HepG2 (cell line): ENCODE data around the gene KRT79. TPM values are rescaled to one million over a fixed set of nuclear protein-coding genes. Genes with fewer than 3 reads are reported as not detected.

Experiments
- ATAC-seq: fragments of 200-7000 bp; cut with Tn5 transposase; 3 replicates; pipeline ENCODE4 v1.9.1; 2020; ENCODE audit warnings: mild to moderate bottlenecking, moderate library complexity
- BruUV-seq: library from RNA; stranded (reverse); fragments of 400-500 nt; replicated peaks from 2 replicates; lab custom pipeline; 2021; lab: Mats Ljungman, UMichigan
- CTCF ChIA-PET: fragments of 300-600 bp; formaldehyde crosslinking; extraction: SDS; loops from one replicate; lab custom pipeline; 2021; ENCODE audit warnings: low total read pairs, inconsistent platforms, low intra/inter-chr PET ratio; lab: Yijun Ruan, JAX
- POLR2A ChIA-PET: fragments of 350-600 bp; sonication (Branson Sonifier 250); formaldehyde crosslinking; loops from one replicate; lab custom pipeline; 2020; ENCODE audit warnings: antibody characterized with exemption, inconsistent platforms; lab: Yijun Ruan, JAX
- DNase-seq: peaks from one replicate; pipeline ENCODE4 v3.0.0-alpha.2; 2015; ENCODE audit warnings: low spot score
- FAIRE-seq: peaks from 3 replicates; lab custom pipeline; 2011; peaks lifted over from hg19 to GRCh38; lab: Jason Lieb, UNC
- H2AFZ ChIP-seq: one replicate; pipeline ENCODE4 v1.6.1; 2011; ENCODE audit warnings: low read length, inconsistent platforms
- H3K27ac ChIP-seq: fragments of 300-600 bp; 3 replicates; pipeline ENCODE4 v1.8.0; 2011; ENCODE audit warnings: mixed run types, mild to moderate bottlenecking, mixed read lengths, low read length, inconsistent platforms; ENCODE audit not compliant: insufficient read depth; ENCODE audit errors: extremely low read length
- H3K27me3 ChIP-seq, 2 experiments: fragments of 200-600 bp in 1 of 2; 2 replicates in 1 of 2; 3 replicates in 1 of 2; pipeline versions ENCODE4 v1.6.0 to v1.8.0; 2011; ENCODE audit warnings: low read length in 2 of 2, mild to moderate bottlenecking in 2 of 2, moderate library complexity in 2 of 2, inconsistent platforms in 1 of 2; ENCODE audit not compliant: insufficient read depth in 2 of 2, control insufficient read depth in 1 of 2
- H3K36me3 ChIP-seq, 2 experiments: fragments of 200-600 bp in 1 of 2; replicated peaks in 1 of 2; 2 replicates in 1 of 2; 3 replicates in 1 of 2; pipeline versions ENCODE4 v1.5.1 to v1.8.0; 2011; ENCODE audit warnings: low read length in 2 of 2, inconsistent platforms in 1 of 2; ENCODE audit not compliant: insufficient read depth in 2 of 2, control insufficient read depth in 1 of 2
- H3K4me1 ChIP-seq: 2 replicates; pipeline ENCODE4 v1.5.1; 2012; ENCODE audit warnings: low read length, inconsistent platforms; ENCODE audit not compliant: insufficient read depth
- H3K4me2 ChIP-seq: 2 replicates; pipeline ENCODE4 v1.6.0; 2011; ENCODE audit warnings: low read depth, low read length, inconsistent platforms
- H3K4me3 ChIP-seq, 3 experiments: fragments of 200-600 bp in 1 of 3; sonication (generic), shearing (Covaris generic) in 1 of 3; replicated peaks in 1 of 3; 2 replicates each; pipeline ENCODE4 v1.5.1; 2011 to 2016; ENCODE audit warnings: low read length in 3 of 3, inconsistent platforms in 2 of 3, low read depth in 2 of 3, mild to moderate bottlenecking in 2 of 3, control low read depth in 1 of 3, mixed read lengths in 1 of 3; ENCODE audit not compliant: insufficient read depth in 1 of 3
- H3K79me2 ChIP-seq: one replicate; pipeline ENCODE4 v1.6.1; 2011; ENCODE audit warnings: low read length, inconsistent platforms; ENCODE audit not compliant: insufficient read depth
- H3K9ac ChIP-seq: 2 replicates; pipeline ENCODE4 v1.6.0; 2011; ENCODE audit warnings: mild to moderate bottlenecking, low read depth, low read length, inconsistent platforms; ENCODE audit not compliant: insufficient read depth
- H3K9me3 ChIP-seq: 2 replicates; pipeline ENCODE4 v1.5.1; 2012; ENCODE audit warnings: mild to moderate bottlenecking, low read length
- H4K20me1 ChIP-seq: 2 replicates; pipeline ENCODE4 v1.6.0; 2011; ENCODE audit warnings: inconsistent platforms, mild to moderate bottlenecking, low read length, moderate library complexity; ENCODE audit not compliant: insufficient read depth
- DR1 ChIP-seq: sonication (generic); formaldehyde crosslinking; IDR thresholded peaks from 2 replicates; pipeline ENCODE4 v1.8.0; 2021; ENCODE audit warnings: mild to moderate bottlenecking, missing genetic modification reagents, inconsistent platforms
- GLI4 ChIP-seq: sonication (generic); formaldehyde crosslinking; IDR thresholded peaks from 2 replicates; pipeline ENCODE4 v1.5.1; 2020; ENCODE audit warnings: missing genetic modification reagents, mild to moderate bottlenecking, moderate library complexity, borderline replicate concordance
- RARG ChIP-seq: sonication (generic); formaldehyde crosslinking; IDR thresholded peaks from 2 replicates; pipeline ENCODE4 v1.4.0; 2020; ENCODE audit warnings: low read depth, mild to moderate bottlenecking, missing genetic modification reagents
- SNAPC2 ChIP-seq: sonication (generic); formaldehyde crosslinking; IDR thresholded peaks from 2 replicates; pipeline ENCODE4 v1.8.1; 2022; ENCODE audit warnings: mild to moderate bottlenecking, missing genetic modification reagents
- TRIM24 ChIP-seq: sonication (generic); formaldehyde crosslinking; IDR thresholded peaks from 2 replicates; pipeline ENCODE4 v1.8.0; 2022; ENCODE audit warnings: mild to moderate bottlenecking, missing genetic modification reagents
- ZNF256 ChIP-seq: sonication (generic); formaldehyde crosslinking; conservative IDR thresholded peaks from 2 replicates; pipeline ENCODE4 v1.4.0; 2020; ENCODE audit warnings: missing genetic modification reagents
- WGBS: methylation state at CpG from one replicate; pipeline ENCODE4 v1.1.6; 2017; ENCODE audit warnings: low lambda C conversion rate; 5-methylcytosine and 5-hydroxymethylcytosine counted together
- in situ Hi-C: cut with HindIII; loops from 2 replicates; pipeline ENCODE4 v1.10.0; 2017; ENCODE audit warnings: low pct_unique_long_range_greater_than_20kb; ENCODE audit not compliant: extremely low pct_ligation_motif_present
- intact Hi-C: fragments of 100-400 bp; cut with micrococcal nuclease; formaldehyde crosslinking; loops from one replicate; pipeline ENCODE4 v1.10.0; 2022; ENCODE audit not compliant: unreplicated experiment
- polyA plus RNA-seq, 8 experiments: library from polyadenylated mRNA; depleted of rRNA in 3 of 8; stranded (reverse) in 7 of 8; unstranded in 1 of 8; fragments of >200 nt; fragmentation: Illumina TruSeq in 4 of 8; extraction: Trizol in 4 of 8; gene quantifications; 2 replicates each; pipeline versions ENCODE4 v1.2.1 to v1.2.3, GENCODE V29; 2011 to 2016; ENCODE audit warnings: low read depth in 4 of 8, missing spikeins in 1 of 8, mixed read lengths in 1 of 8; ENCODE audit not compliant: insufficient read depth in 1 of 8
- total RNA-seq, 5 experiments: library from RNA; depleted of rRNA; stranded (reverse); fragments of >200 nt; fragmentation: Illumina TruSeq; extraction: Trizol; gene quantifications; 2 replicates each; pipeline ENCODE4 v1.2.3, GENCODE V29; 2016; ENCODE audit warnings: low read depth in 1 of 5
- TF ChIP-seq, protein P1 (sequence below): sonication (generic); formaldehyde crosslinking; IDR thresholded peaks from one replicate; pipeline ENCODE4 v1.5.1; 2020; ENCODE audit warnings: mild to moderate bottlenecking, missing genetic modification reagents; ENCODE audit errors: not compliant biosample characterization
- TF ChIP-seq, protein P2 (sequence below): sonication (generic); formaldehyde crosslinking; IDR thresholded peaks from 2 replicates; pipeline ENCODE4 v1.9.0; 2021; ENCODE audit warnings: missing genetic modification reagents, mild to moderate bottlenecking, borderline replicate concordance

KRT79 gene
- total and polyA plus RNA-seq, 2 of the 13 experiments (the other 11 are each of a cell fraction or from before 2014, with no cell fraction given), result 0.09 TPM; not detected in 1

DNA sequence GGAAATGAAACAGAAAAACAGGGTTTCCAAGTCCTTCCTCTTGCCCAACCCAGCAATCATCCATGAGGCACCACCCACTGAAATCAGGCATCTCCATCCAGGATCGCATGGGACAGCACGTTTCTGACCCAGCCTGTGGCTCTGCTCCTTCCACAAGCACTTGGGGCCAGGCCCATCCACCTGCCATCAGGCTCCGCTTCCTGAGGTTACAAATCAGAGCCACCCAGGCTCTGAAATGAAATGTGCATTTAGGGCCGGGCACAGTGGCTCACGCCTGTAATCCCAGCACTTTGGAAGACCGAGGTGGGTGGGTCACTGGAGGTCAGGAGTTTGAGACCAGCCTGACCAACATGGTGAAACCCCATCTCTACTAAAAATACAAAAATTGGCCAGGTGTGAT lies 15.4 kb upstream of the KRT79 start:
- TF ChIP-seq RARG (CRISPR knock-in tag), result no peak
- Histone ChIP-seq H2AFZ (no peak overlapping the region), H3K4me1 (no peaks in the 10 kb centered on the region), H3K9ac (no peak overlapping the region), H3K4me3 (no peak overlapping the region), H3K27ac (no peak overlapping the region), H4K20me1 (no peaks in the 10 kb centered on the region), H3K4me2 (no peak overlapping the region), H3K27me3 (peaks cover 3 to 32% of the 10 kb centered on the region in 2 experiments; a peak in 4 of 5 replicates), H3K36me3 (no peaks in the 10 kb centered on the region), H3K79me2 (no peaks in the 10 kb centered on the region), H3K9me3 (no peaks in the 10 kb centered on the region)
- FAIRE-seq (no peak), DNase-seq (no peak), ATAC-seq (no peak)
- 7% methylated on average over 6 of the region's 6 CpGs for WGBS
- intact Hi-C loops, result no loop called here
- in situ Hi-C loops, result no loop called here
- BruUV-seq, result no TSS peak
- ChIA-PET POLR2A (no interaction called here), CTCF (no interaction called here)

DNA sequence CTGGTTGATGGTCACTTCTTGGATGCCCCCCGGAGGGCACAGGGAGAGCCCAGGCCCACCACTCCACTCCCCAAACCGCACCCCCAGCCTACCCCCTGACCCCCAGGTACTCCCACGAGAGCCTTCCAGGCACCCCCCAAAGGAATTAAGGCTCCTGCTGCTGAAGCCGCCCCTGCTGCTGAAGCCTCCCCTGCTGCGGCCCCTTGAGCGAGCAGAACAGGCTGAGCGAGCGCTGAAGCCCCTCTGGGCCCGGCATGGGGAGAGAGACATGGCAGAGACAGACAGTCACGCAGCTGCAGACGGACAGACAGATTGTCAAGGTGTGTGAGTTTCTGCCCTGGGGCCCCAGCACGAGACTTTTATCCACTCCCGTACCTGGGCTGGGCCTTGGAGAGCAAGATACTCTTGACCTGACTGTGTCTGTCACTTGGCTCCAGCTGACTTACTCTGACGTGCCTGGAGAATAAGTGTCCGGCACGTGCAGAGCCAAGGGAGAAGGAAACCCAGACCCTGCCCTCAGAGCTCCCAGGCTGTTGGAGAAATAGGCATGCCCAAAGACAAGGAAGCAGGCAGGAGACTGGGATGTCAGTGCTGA lies 14.6 kb upstream of the KRT79 start, which contains the start of gene KRT78:
TSS of gene KRT78 (minus strand) at position 334 of the 595 bp plus-strand sequence. CDS start at position 270, 64 bp downstream.
- H3K36me3 ChIP-seq, result no peaks in the 10 kb centered on the region
- intact Hi-C loops, result no loop called here
- DNase-seq (no peak), ATAC-seq (no peak), FAIRE-seq (no peak)
- in situ Hi-C loops, result no loop called here
- BruUV-seq, result no TSS peak
- ChIA-PET CTCF (no interaction called here), POLR2A (no interaction called here)
- H3K9me3 ChIP-seq, result no peaks in the 10 kb centered on the region
- H3K4me2 ChIP-seq, result no peak within 1 kb of the TSS
- H3K4me1 ChIP-seq, result no peaks in the 10 kb centered on the region
- no peak within 1 kb of the TSS for H3K9ac ChIP-seq
- no peak within 1 kb of the TSS for H3K27ac ChIP-seq
- 20% methylated on average over 2 of the region's 16 CpGs for WGBS
- peaks cover 3 to 33% of the 10 kb centered on the region in 2 experiments; a peak in 4 of 5 replicates for H3K27me3 ChIP-seq
- no peak within 1 kb of the TSS for H3K4me3 ChIP-seq
- no peak within 1 kb of the TSS for H2AFZ ChIP-seq
- no peaks in the 10 kb centered on the region for H3K79me2 ChIP-seq
- no peaks in the 10 kb centered on the region for H4K20me1 ChIP-seq
- TF ChIP-seq ZNF256 (no peak), SNAPC2 (CRISPR knock-in tag) (no peak), DR1 (no peak), GLI4 (CRISPR knock-in tag) (no peak), TRIM24 (CRISPR knock-in tag) (no peak)
- TF ChIP-seq, protein P1, sequence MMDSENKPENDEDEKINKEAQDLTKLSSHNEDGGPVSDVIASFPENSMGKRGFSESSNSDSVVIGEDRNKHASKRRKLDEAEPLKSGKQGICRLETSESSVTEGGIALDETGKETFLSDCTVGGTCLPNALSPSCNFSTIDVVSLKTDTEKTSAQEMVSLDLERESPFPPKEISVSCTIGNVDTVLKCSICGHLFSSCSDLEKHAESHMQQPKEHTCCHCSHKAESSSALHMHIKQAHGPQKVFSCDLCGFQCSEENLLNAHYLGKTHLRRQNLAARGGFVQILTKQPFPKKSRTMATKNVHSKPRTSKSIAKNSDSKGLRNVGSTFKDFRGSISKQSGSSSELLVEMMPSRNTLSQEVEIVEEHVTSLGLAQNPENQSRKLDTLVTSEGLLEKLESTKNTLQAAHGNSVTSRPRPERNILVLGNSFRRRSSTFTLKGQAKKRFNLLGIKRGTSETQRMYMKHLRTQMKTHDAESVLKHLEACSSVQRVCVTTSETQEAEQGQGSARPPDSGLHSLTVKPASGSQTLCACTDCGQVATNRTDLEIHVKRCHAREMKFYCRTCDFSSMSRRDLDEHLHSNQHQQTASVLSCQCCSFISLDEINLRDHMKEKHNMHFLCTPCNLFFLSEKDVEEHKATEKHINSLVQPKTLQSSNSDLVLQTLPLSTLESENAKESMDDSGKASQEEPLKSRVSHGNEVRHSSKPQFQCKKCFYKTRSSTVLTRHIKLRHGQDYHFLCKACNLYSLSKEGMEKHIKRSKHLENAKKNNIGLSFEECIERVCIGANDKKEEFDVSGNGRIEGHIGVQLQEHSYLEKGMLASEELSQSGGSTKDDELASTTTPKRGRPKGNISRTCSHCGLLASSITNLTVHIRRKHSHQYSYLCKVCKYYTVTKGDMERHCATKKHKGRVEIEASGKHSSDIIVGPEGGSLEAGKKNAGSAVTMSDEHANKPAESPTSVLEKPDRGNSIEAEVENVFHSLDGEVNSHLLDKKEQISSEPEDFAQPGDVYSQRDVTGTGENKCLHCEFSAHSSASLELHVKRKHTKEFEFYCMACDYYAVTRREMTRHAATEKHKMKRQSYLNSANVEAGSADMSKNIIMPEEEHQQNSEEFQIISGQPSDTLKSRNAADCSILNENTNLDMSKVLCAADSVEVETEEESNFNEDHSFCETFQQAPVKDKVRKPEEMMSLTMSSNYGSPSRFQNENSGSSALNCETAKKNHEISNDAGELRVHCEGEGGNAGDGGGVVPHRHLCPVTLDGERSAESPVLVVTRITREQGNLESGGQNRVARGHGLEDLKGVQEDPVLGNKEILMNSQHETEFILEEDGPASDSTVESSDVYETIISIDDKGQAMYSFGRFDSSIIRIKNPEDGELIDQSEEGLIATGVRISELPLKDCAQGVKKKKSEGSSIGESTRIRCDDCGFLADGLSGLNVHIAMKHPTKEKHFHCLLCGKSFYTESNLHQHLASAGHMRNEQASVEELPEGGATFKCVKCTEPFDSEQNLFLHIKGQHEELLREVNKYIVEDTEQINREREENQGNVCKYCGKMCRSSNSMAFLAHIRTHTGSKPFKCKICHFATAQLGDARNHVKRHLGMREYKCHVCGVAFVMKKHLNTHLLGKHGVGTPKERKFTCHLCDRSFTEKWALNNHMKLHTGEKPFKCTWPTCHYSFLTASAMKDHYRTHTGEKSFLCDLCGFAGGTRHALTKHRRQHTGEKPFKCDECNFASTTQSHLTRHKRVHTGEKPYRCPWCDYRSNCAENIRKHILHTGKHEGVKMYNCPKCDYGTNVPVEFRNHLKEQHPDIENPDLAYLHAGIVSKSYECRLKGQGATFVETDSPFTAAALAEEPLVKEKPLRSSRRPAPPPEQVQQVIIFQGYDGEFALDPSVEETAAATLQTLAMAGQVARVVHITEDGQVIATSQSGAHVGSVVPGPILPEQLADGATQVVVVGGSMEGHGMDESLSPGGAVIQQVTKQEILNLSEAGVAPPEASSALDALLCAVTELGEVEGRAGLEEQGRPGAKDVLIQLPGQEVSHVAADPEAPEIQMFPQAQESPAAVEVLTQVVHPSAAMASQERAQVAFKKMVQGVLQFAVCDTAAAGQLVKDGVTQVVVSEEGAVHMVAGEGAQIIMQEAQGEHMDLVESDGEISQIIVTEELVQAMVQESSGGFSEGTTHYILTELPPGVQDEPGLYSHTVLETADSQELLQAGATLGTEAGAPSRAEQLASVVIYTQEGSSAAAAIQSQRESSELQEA, result no peak
- TF ChIP-seq, protein P2, sequence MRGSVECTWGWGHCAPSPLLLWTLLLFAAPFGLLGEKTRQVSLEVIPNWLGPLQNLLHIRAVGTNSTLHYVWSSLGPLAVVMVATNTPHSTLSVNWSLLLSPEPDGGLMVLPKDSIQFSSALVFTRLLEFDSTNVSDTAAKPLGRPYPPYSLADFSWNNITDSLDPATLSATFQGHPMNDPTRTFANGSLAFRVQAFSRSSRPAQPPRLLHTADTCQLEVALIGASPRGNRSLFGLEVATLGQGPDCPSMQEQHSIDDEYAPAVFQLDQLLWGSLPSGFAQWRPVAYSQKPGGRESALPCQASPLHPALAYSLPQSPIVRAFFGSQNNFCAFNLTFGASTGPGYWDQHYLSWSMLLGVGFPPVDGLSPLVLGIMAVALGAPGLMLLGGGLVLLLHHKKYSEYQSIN (CRISPR knock-in tag), result no peak
